ENCODE results near the gene CCDC167.

CCDC167 gene

DNA sequence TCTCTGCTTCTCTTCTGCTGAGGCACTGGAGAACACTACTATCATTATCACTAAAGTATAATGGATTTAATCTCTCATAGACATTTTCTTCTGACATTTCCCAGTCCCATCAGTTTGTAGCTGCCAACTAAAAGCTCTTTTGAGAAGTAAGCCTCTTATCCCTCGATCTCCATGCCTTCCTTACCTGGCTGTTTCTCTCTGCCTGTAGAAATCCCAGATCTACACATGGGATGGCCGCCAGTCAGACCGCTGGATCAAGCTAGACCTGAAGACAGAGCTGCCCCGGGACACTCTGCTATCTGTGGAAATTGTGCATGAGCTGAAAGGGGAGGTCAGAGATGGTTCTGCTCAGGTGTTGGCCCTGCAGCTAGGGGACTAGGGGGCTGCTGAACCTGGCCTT is 25.4 kb downstream of the CCDC167 start:
- H3K4me3 ChIP-seq (ENCODE audit: low read depth, low read length) = no peak overlapping the region
- H2AFZ ChIP-seq = no peak overlapping the region
- TF ChIP-seq CTCF (IDR thresholded peaks at IDR 0.05) = no peak
- H3K9me3 ChIP-seq (ENCODE audit: control insufficient read depth, low read length) = no peaks in the 10 kb centered on the region
- no peaks in the 10 kb centered on the region for H3K36me3 ChIP-seq (ENCODE audit: control insufficient read depth, insufficient read depth, low read length)
- H3K79me2 ChIP-seq = no peaks in the 10 kb centered on the region
- H3K27me3 ChIP-seq (ENCODE audit: control insufficient read depth, insufficient read depth, low read length) = no peaks in the 10 kb centered on the region
- H3K9ac ChIP-seq = no peak overlapping the region
- H3K27ac ChIP-seq = no peak overlapping the region
- H3K4me2 ChIP-seq (ENCODE audit: low read length) = no peak overlapping the region
- H3K4me1 ChIP-seq = no peaks in the 10 kb centered on the region

DNA sequence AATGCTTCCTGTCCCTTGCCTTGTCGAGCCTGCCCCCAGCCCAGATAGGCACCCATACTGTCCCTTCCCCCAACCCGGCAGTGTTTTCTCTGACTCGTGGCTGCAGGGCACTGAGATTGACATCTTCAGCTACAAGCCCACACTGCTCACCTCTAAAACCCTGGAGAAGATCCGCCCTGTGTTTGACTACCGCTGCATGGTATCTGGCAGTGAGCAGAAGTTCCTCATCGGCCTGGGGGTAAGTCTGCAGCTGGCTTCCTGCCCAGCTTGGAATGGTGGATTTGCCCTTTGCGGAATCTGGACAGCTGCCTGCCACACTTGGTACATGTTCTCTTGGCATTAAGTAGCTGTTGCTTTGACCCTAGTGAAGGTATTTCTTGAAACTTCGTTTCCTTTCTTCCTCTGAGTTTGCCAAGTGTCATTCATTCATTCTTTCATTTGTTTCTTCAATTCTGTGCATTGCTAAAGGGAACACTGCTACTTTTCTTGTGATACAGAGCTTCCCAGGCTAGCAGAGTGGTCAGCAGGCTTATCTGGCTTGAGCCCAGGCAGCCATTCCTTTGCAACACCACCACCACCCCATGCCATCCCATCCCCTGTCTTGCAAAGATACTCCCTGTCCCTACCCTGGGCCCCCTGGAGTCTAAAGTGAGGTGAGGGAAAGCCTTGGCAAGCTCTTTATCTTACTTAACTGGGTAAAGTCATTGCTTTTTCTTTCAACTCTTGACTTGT is 26.2 kb downstream of the CCDC167 start:
- no peaks in the 10 kb centered on the region for H3K4me1 ChIP-seq
- no peak overlapping the region for H3K9ac ChIP-seq
- no peaks in the 10 kb centered on the region for H3K9me3 ChIP-seq (ENCODE audit: control insufficient read depth, low read length)
- no peak overlapping the region for H3K4me2 ChIP-seq (ENCODE audit: low read length)
- H2AFZ ChIP-seq = no peak overlapping the region
- no peaks in the 10 kb centered on the region for H3K79me2 ChIP-seq
- H3K4me3 ChIP-seq (ENCODE audit: low read depth, low read length) = no peak overlapping the region
- H3K36me3 ChIP-seq (ENCODE audit: control insufficient read depth, insufficient read depth, low read length) = no peaks in the 10 kb centered on the region
- no peak for TF ChIP-seq CTCF (IDR thresholded peaks at IDR 0.05)
- H3K27me3 ChIP-seq (ENCODE audit: control insufficient read depth, insufficient read depth, low read length) = no peaks in the 10 kb centered on the region
- no peak overlapping the region for H3K27ac ChIP-seq

GRCh38 chr6:37467718-37468117 is 32.0 kb downstream of the CCDC167 start:
- no peak overlapping the region for H3K4me2 ChIP-seq (ENCODE audit: low read length)
- no peak for TF ChIP-seq CTCF (IDR thresholded peaks at IDR 0.05)
- no peaks in the 10 kb centered on the region for H3K4me1 ChIP-seq
- no peaks in the 10 kb centered on the region for H3K27me3 ChIP-seq (ENCODE audit: control insufficient read depth, insufficient read depth, low read length)
- H3K4me3 ChIP-seq (ENCODE audit: low read depth, low read length) = no peak overlapping the region
- no peaks in the 10 kb centered on the region for H3K9me3 ChIP-seq (ENCODE audit: control insufficient read depth, low read length)
- no peak overlapping the region for H3K9ac ChIP-seq
- H2AFZ ChIP-seq = no peak overlapping the region
- no peak overlapping the region for H3K27ac ChIP-seq
- H3K36me3 ChIP-seq (ENCODE audit: control insufficient read depth, insufficient read depth, low read length) = no peaks in the 10 kb centered on the region
- H3K79me2 ChIP-seq = no peaks in the 10 kb centered on the region

GRCh38 chr6:37463110-37463509 is 36.6 kb downstream of the CCDC167 start:
- Histone ChIP-seq H3K9ac (no peak overlapping the region), H3K9me3 (ENCODE audit: control insufficient read depth, low read length) (no peaks in the 10 kb centered on the region), H2AFZ (no peak overlapping the region), H3K79me2 (peaks cover 3% of the 10 kb centered on the region), H3K27me3 (ENCODE audit: control insufficient read depth, insufficient read depth, low read length) (no peaks in the 10 kb centered on the region), H3K4me2 (ENCODE audit: low read length) (no peak overlapping the region), H3K36me3 (ENCODE audit: control insufficient read depth, insufficient read depth, low read length) (no peaks in the 10 kb centered on the region), H3K4me3 (ENCODE audit: low read depth, low read length) (no peak overlapping the region), H3K27ac (no peak overlapping the region), H3K4me1 (no peaks in the 10 kb centered on the region)
- no peak for TF ChIP-seq CTCF (IDR thresholded peaks at IDR 0.05)

DNA sequence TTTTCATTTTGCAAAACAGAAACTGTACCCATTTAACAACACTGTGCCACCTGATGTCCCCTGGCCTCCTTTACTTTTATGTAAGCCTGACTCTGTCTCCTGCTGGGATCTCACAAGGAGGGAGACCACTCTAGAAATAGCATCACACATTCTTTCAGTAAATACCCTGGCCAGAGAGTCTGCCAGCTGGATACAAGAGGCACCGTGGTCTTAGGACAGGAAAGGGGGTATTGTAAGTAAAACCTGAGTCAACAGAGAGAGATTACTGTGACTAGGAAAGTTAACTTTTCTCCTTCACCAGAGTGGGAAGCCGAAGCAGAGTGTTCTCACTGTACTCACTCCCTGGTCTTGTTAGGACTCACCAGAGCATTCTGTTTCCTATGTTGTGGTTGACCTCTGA is 38.9 kb downstream of the CCDC167 start:
- no peaks in the 10 kb centered on the region for H3K4me1 ChIP-seq
- no peaks in the 10 kb centered on the region for H3K9me3 ChIP-seq (ENCODE audit: control insufficient read depth, low read length)
- H3K27ac ChIP-seq = no peak overlapping the region
- TF ChIP-seq CTCF (IDR thresholded peaks at IDR 0.05) = no peak
- H3K27me3 ChIP-seq (ENCODE audit: control insufficient read depth, insufficient read depth, low read length) = no peaks in the 10 kb centered on the region
- H2AFZ ChIP-seq = no peak overlapping the region
- no peak overlapping the region for H3K9ac ChIP-seq
- H3K4me3 ChIP-seq (ENCODE audit: low read depth, low read length) = no peak overlapping the region
- H3K36me3 ChIP-seq (ENCODE audit: control insufficient read depth, insufficient read depth, low read length) = no peaks in the 10 kb centered on the region
- H3K4me2 ChIP-seq (ENCODE audit: low read length) = no peak overlapping the region
- H3K79me2 ChIP-seq = peaks cover 5% of the 10 kb centered on the region
